HepG2 (cell line): ENCODE measurements around the gene LYRM2. TPM values are rescaled to one million over a fixed set of nuclear protein-coding genes. Genes with fewer than 3 reads are reported as not detected.

Experiments
- ATAC-seq: fragments of 200-7000 bp; cut with Tn5 transposase; 3 replicates; pipeline ENCODE4 v1.9.1; 2020; ENCODE audit warnings: mild to moderate bottlenecking, moderate library complexity
- BruUV-seq: library from RNA; stranded (reverse); fragments of 400-500 nt; replicated peaks from 2 replicates; lab custom pipeline; 2021; lab: Mats Ljungman, UMichigan
- CTCF ChIA-PET: fragments of 300-600 bp; formaldehyde crosslinking; extraction: SDS; loops from one replicate; lab custom pipeline; 2021; ENCODE audit warnings: low total read pairs, inconsistent platforms, low intra/inter-chr PET ratio; lab: Yijun Ruan, JAX
- POLR2A ChIA-PET: fragments of 350-600 bp; sonication (Branson Sonifier 250); formaldehyde crosslinking; loops from one replicate; lab custom pipeline; 2020; ENCODE audit warnings: antibody characterized with exemption, inconsistent platforms; lab: Yijun Ruan, JAX
- DNase-seq: peaks from one replicate; pipeline ENCODE4 v3.0.0-alpha.2; 2015; ENCODE audit warnings: low spot score
- FAIRE-seq: peaks from 3 replicates; lab custom pipeline; 2011; peaks lifted over from hg19 to GRCh38; lab: Jason Lieb, UNC
- H2AFZ ChIP-seq: one replicate; pipeline ENCODE4 v1.6.1; 2011; ENCODE audit warnings: low read length, inconsistent platforms
- H3K27ac ChIP-seq: fragments of 300-600 bp; 3 replicates; pipeline ENCODE4 v1.8.0; 2011; ENCODE audit warnings: mixed run types, mild to moderate bottlenecking, mixed read lengths, low read length, inconsistent platforms; ENCODE audit not compliant: insufficient read depth; ENCODE audit errors: extremely low read length
- H3K27me3 ChIP-seq, 2 experiments: fragments of 200-600 bp in 1 of 2; 2 replicates in 1 of 2; 3 replicates in 1 of 2; pipeline versions ENCODE4 v1.6.0 to v1.8.0; 2011; ENCODE audit warnings: low read length in 2 of 2, mild to moderate bottlenecking in 2 of 2, moderate library complexity in 2 of 2, inconsistent platforms in 1 of 2; ENCODE audit not compliant: insufficient read depth in 2 of 2, control insufficient read depth in 1 of 2
- H3K36me3 ChIP-seq, 2 experiments: fragments of 200-600 bp in 1 of 2; replicated peaks in 1 of 2; 2 replicates in 1 of 2; 3 replicates in 1 of 2; pipeline versions ENCODE4 v1.5.1 to v1.8.0; 2011; ENCODE audit warnings: low read length in 2 of 2, inconsistent platforms in 1 of 2; ENCODE audit not compliant: insufficient read depth in 2 of 2, control insufficient read depth in 1 of 2
- H3K4me1 ChIP-seq: 2 replicates; pipeline ENCODE4 v1.5.1; 2012; ENCODE audit warnings: low read length, inconsistent platforms; ENCODE audit not compliant: insufficient read depth
- H3K4me2 ChIP-seq: 2 replicates; pipeline ENCODE4 v1.6.0; 2011; ENCODE audit warnings: low read depth, low read length, inconsistent platforms
- H3K4me3 ChIP-seq, 3 experiments: fragments of 200-600 bp in 1 of 3; sonication (generic), shearing (Covaris generic) in 1 of 3; replicated peaks in 1 of 3; 2 replicates each; pipeline ENCODE4 v1.5.1; 2011 to 2016; ENCODE audit warnings: low read length in 3 of 3, inconsistent platforms in 2 of 3, low read depth in 2 of 3, mild to moderate bottlenecking in 2 of 3, control low read depth in 1 of 3, mixed read lengths in 1 of 3; ENCODE audit not compliant: insufficient read depth in 1 of 3
- H3K79me2 ChIP-seq: one replicate; pipeline ENCODE4 v1.6.1; 2011; ENCODE audit warnings: low read length, inconsistent platforms; ENCODE audit not compliant: insufficient read depth
- H3K9ac ChIP-seq: 2 replicates; pipeline ENCODE4 v1.6.0; 2011; ENCODE audit warnings: mild to moderate bottlenecking, low read depth, low read length, inconsistent platforms; ENCODE audit not compliant: insufficient read depth
- H3K9me3 ChIP-seq: 2 replicates; pipeline ENCODE4 v1.5.1; 2012; ENCODE audit warnings: mild to moderate bottlenecking, low read length
- H4K20me1 ChIP-seq: 2 replicates; pipeline ENCODE4 v1.6.0; 2011; ENCODE audit warnings: inconsistent platforms, mild to moderate bottlenecking, low read length, moderate library complexity; ENCODE audit not compliant: insufficient read depth
- AKAP8 ChIP-seq: sonication (generic); formaldehyde crosslinking; IDR thresholded peaks from 2 replicates; pipeline ENCODE4 v1.5.1; 2020; ENCODE audit warnings: mild to moderate bottlenecking, missing genetic modification reagents
- DBP ChIP-seq: sonication (generic); formaldehyde crosslinking; IDR thresholded peaks from 2 replicates; pipeline ENCODE4 v1.4.0; 2020; ENCODE audit warnings: missing genetic modification reagents; ENCODE audit errors: not compliant biosample characterization
- DNMT3B ChIP-seq: conservative IDR thresholded peaks from 2 replicates; pipeline ENCODE4 v1.6.1; 2016; ENCODE audit warnings: missing biosample characterization, control low read depth
- GPBP1L1 ChIP-seq: sonication (generic); formaldehyde crosslinking; IDR thresholded peaks from 2 replicates; pipeline ENCODE4 v1.5.0; 2020; ENCODE audit warnings: mild to moderate bottlenecking, missing genetic modification reagents
- MTERF4 ChIP-seq: sonication (generic); formaldehyde crosslinking; IDR thresholded peaks from 2 replicates; pipeline ENCODE4 v1.8.0; 2023; ENCODE audit warnings: mild to moderate bottlenecking, missing genetic modification reagents
- PRPF4 ChIP-seq: fragments of 200-400 bp; formaldehyde crosslinking; IDR thresholded peaks from 2 replicates; pipeline ENCODE4 v1.6.1; 2016; ENCODE audit warnings: low read length, low read depth; ENCODE audit not compliant: poor library complexity, severe bottlenecking
- SAP130 ChIP-seq: IDR thresholded peaks from 2 replicates; pipeline ENCODE4 v1.6.1; 2016; ENCODE audit warnings: low read depth
- SOX6 ChIP-seq, 2 experiments: fragments of 450-650 bp in 1 of 2; sonication (generic) in 1 of 2; formaldehyde crosslinking in 1 of 2; IDR thresholded peaks; 2 replicates each; pipeline versions ENCODE4 v1.4.0 to v1.6.1; 2017 to 2020; ENCODE audit warnings: antibody characterized with exemption in 1 of 2, mild to moderate bottlenecking in 1 of 2, missing genetic modification reagents in 1 of 2
- TFE3 ChIP-seq: IDR thresholded peaks from 2 replicates; pipeline ENCODE4 v1.6.1; 2016
- ZBTB1 ChIP-seq: sonication (generic); formaldehyde crosslinking; IDR thresholded peaks from 2 replicates; pipeline ENCODE4 v1.4.0; 2020; ENCODE audit warnings: missing genetic modification reagents, borderline replicate concordance
- ZIK1 ChIP-seq: sonication (generic); formaldehyde crosslinking; IDR thresholded peaks from 2 replicates; pipeline ENCODE4 v1.5.0; 2020; ENCODE audit warnings: mild to moderate bottlenecking, low read depth, missing genetic modification reagents, borderline replicate concordance
- ZNF280D ChIP-seq: sonication (generic); formaldehyde crosslinking; IDR thresholded peaks from 2 replicates; pipeline ENCODE4 v1.5.1; 2020; ENCODE audit warnings: mild to moderate bottlenecking, missing genetic modification reagents
- ZNF34 ChIP-seq: sonication (generic); formaldehyde crosslinking; IDR thresholded peaks from 2 replicates; pipeline ENCODE4 v1.4.0; 2020; ENCODE audit warnings: mild to moderate bottlenecking, missing genetic modification reagents, borderline replicate concordance
- ZNF460 ChIP-seq: sonication (generic); formaldehyde crosslinking; IDR thresholded peaks from 2 replicates; pipeline ENCODE4 v1.5.1; 2020; ENCODE audit warnings: missing genetic modification reagents, mild to moderate bottlenecking, borderline replicate concordance
- ZNF570 ChIP-seq: sonication (generic); formaldehyde crosslinking; IDR thresholded peaks from 2 replicates; pipeline ENCODE4 v1.4.0; 2020; ENCODE audit warnings: mild to moderate bottlenecking, missing genetic modification reagents, borderline replicate concordance
- ZNF792 ChIP-seq: IDR thresholded peaks from 2 replicates; pipeline ENCODE4 v1.6.1; 2016
- WGBS: methylation state at CpG from one replicate; pipeline ENCODE4 v1.1.6; 2017; ENCODE audit warnings: low lambda C conversion rate; 5-methylcytosine and 5-hydroxymethylcytosine counted together
- in situ Hi-C: cut with HindIII; loops from 2 replicates; pipeline ENCODE4 v1.10.0; 2017; ENCODE audit warnings: low pct_unique_long_range_greater_than_20kb; ENCODE audit not compliant: extremely low pct_ligation_motif_present
- intact Hi-C: fragments of 100-400 bp; cut with micrococcal nuclease; formaldehyde crosslinking; loops from one replicate; pipeline ENCODE4 v1.10.0; 2022; ENCODE audit not compliant: unreplicated experiment
- polyA plus RNA-seq, 8 experiments: library from polyadenylated mRNA; depleted of rRNA in 3 of 8; stranded (reverse) in 7 of 8; unstranded in 1 of 8; fragments of >200 nt; fragmentation: Illumina TruSeq in 4 of 8; extraction: Trizol in 4 of 8; gene quantifications; 2 replicates each; pipeline versions ENCODE4 v1.2.1 to v1.2.3, GENCODE V29; 2011 to 2016; ENCODE audit warnings: low read depth in 4 of 8, missing spikeins in 1 of 8, mixed read lengths in 1 of 8; ENCODE audit not compliant: insufficient read depth in 1 of 8
- total RNA-seq, 5 experiments: library from RNA; depleted of rRNA; stranded (reverse); fragments of >200 nt; fragmentation: Illumina TruSeq; extraction: Trizol; gene quantifications; 2 replicates each; pipeline ENCODE4 v1.2.3, GENCODE V29; 2016; ENCODE audit warnings: low read depth in 1 of 5

LYRM2 gene
- total and polyA plus RNA-seq, 2 of the 13 experiments (the other 11 are each of a cell fraction or from before 2014, with no cell fraction given): 17.8 to 32.6 TPM

- Histone ChIP-seq H3K9ac (no peak overlapping the region), H3K4me1 (no peaks in the 10 kb centered on the region), H3K79me2 (no peaks in the 10 kb centered on the region), H3K27ac (no peak overlapping the region), H3K4me3 (no peak overlapping the region), H3K4me2 (no peak overlapping the region), H3K36me3 (peaks cover 24 to 79% of the 10 kb centered on the region in 2 experiments), H3K27me3 (no peaks in the 10 kb centered on the region), H3K9me3 (no peaks in the 10 kb centered on the region), H2AFZ (no peak overlapping the region), H4K20me1 (no peaks in the 10 kb centered on the region)
- DNase-seq (no peak), FAIRE-seq (no peak), ATAC-seq (no peak)
- BruUV-seq: no TSS peak
- in situ Hi-C loops (no loop called here), intact Hi-C loops (no loop called here)
- POLR2A ChIA-PET: no interaction called here
- CTCF ChIA-PET: no interaction called here
- 96% methylated on average over 4 of the region's 4 CpGs for WGBS
- TF ChIP-seq ZNF792 (CRISPR knock-in tag) (no peak), DNMT3B (CRISPR knock-in tag) (no peak), ZIK1 (CRISPR knock-in tag) (no peak), ZBTB1 (CRISPR knock-in tag) (no peak), ZNF460 (CRISPR knock-in tag) (no peak), TFE3 (no peak), AKAP8 (no peak), SAP130 (CRISPR knock-in tag) (no peak), ZNF34 (CRISPR knock-in tag) (no peak), MTERF4 (no peak), ZNF570 (CRISPR knock-in tag) (no peak), DBP (CRISPR knock-in tag) (no peak), PRPF4 (no peak), ZNF280D (CRISPR knock-in tag) (no peak), GPBP1L1 (no peak), SOX6 (IDR thresholded peaks at IDR 0.05) (no peak), SOX6 (CRISPR knock-in tag; IDR thresholded peaks at IDR 0.05) (no peak)
Observed at GRCh38 chr6:89660981-89661380, 22.4 kb upstream of the LYRM2 start.
